ENCODE data around the gene KLHL26.

The KLHL26 gene

DNA sequence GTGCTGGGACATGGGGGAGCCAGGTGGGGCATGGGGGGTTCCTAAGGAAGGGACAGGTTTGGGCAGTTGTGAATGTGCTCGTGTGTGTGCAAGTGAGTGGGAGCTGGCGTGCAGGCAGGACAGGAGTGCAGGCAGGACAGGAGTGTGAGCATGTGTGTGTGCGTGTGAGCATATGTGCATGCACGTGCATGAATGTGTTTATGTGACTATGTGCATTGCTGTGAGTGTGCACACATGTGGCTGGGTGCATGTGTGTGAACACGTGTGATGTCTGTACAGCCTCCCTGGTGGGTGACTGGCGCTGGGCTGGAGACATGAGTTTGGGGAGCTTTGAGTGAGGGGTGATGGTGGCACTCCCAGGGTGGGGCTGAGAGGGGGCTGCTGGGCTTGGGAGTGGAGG lies 80.0 kb downstream of the KLHL26 start:
- H3K4me3 ChIP-seq (ENCODE audit: control insufficient read depth, low read depth, low read length) = no peak overlapping the region
- TF ChIP-seq, protein P1, sequence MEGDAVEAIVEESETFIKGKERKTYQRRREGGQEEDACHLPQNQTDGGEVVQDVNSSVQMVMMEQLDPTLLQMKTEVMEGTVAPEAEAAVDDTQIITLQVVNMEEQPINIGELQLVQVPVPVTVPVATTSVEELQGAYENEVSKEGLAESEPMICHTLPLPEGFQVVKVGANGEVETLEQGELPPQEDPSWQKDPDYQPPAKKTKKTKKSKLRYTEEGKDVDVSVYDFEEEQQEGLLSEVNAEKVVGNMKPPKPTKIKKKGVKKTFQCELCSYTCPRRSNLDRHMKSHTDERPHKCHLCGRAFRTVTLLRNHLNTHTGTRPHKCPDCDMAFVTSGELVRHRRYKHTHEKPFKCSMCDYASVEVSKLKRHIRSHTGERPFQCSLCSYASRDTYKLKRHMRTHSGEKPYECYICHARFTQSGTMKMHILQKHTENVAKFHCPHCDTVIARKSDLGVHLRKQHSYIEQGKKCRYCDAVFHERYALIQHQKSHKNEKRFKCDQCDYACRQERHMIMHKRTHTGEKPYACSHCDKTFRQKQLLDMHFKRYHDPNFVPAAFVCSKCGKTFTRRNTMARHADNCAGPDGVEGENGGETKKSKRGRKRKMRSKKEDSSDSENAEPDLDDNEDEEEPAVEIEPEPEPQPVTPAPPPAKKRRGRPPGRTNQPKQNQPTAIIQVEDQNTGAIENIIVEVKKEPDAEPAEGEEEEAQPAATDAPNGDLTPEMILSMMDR (IDR thresholded peaks at IDR 0.05; ENCODE audit: control insufficient read depth, insufficient read depth, low read depth, low read length, missing control alignments) = no peak
- no peak for DNase-seq (ENCODE audit: low read depth)

DNA sequence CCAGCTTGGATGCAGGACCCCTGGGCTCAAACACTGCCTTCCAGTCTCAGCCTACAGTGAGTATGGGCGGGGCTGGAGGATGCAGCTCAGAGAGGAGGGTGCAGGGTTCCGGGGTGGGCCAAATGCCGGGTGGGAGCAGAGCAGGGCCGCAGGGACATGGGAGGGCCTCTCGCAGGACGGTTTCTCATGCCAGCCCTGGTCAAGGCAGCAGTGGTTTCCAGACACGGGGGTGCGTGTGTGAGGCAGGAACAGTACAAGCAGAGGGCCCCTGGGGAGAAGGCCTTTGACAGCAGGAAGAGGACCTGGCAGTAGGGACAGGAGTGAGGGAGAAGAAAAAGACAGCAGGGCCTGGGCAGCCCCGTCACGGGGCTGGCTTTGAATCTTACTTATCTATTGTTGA lies 80.8 kb downstream of the KLHL26 start:
- TF ChIP-seq, protein P1 (IDR thresholded peaks at IDR 0.05; ENCODE audit: control insufficient read depth, insufficient read depth, low read depth, low read length, missing control alignments) = no peak
- H3K4me3 ChIP-seq (ENCODE audit: control insufficient read depth, low read depth, low read length) = no peak overlapping the region
- DNase-seq (ENCODE audit: low read depth) = no peak

DNA sequence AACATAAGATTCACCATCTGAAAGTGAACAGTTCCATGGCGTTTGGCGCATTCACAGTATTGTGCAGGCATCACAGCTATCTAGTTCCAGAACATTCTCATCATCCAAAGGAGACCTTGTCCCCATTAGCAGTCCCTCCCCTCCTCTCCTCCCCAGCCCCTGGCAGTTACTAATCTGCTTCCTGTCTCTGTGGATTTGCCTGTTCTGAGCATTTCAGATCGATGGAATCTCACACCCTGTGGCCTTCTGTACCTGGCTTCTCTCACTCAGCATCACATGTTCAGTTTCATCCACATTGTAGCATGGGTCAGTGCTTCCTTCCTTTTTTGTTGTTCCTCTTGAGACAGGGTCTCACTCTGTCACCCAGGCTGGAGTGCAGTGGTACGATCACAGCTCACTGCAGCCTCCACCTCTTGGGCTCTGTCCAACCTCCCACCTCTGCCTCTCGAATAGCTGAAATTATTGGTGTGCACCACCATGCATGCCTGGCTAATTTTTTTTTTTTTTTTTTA lies 81.2 kb downstream of the KLHL26 start:
- DNase-seq (ENCODE audit: low read depth) = no peak
- TF ChIP-seq, protein P1 (IDR thresholded peaks at IDR 0.05; ENCODE audit: control insufficient read depth, insufficient read depth, low read depth, low read length, missing control alignments) = no peak
- no peak overlapping the region for H3K4me3 ChIP-seq (ENCODE audit: control insufficient read depth, low read depth, low read length)

DNA sequence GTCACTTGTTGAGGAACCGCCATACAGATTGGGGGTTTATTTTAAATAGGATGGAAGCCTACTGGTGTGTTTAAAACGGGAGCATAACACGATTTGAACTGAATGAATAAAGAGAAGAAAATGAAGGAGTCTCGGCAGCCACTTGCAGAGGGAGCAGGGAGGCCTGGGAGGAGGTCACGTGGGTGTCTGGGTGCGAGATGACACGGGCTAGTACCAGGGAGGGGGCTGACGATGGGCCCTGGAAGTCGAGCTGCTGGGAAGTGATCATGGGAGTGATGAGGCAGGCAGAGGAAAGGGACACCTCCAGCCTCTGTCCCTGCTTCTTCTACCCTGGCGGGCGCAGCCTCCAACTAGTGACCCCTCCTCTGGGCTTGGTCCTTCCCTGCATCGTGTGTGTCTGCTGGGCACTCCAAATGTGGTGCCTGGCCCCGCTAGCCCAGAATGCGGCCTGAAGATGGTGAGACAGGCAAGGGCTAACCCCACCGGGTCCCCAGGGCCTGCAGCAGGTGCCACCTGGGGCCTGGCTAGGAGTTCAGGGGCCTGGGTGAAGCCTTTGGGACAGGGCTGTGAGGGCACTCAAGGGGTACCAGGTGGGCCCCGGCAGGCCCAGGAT lies 82.1 kb downstream of the KLHL26 start:
- DNase-seq (ENCODE audit: low read depth) = no peak
- TF ChIP-seq, protein P1 (IDR thresholded peaks at IDR 0.05; ENCODE audit: control insufficient read depth, insufficient read depth, low read depth, low read length, missing control alignments) = no peak
- no peak overlapping the region for H3K4me3 ChIP-seq (ENCODE audit: control insufficient read depth, low read depth, low read length)

DNA sequence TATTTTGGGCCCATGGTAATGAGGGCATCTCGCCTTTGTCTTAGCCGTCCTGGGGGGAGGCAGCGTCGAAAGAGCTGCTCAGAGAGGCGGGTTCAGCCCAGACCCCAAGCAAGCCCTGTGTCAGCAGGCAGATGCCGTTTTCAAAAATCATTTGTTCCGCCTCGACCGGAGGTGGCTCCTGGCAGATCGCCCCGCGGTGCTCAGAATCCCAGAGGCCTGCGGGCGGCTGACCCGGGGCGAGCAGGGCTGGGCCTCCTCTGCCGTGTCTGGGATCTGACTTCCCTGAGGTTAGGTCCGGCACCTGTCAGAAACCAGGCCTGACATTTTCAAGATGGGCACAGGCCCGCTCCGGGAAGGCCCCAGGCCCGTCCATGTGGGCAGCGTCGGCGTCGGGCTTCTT lies 82.7 kb downstream of the KLHL26 start:
- no peak overlapping the region for H3K4me3 ChIP-seq (ENCODE audit: control insufficient read depth, low read depth, low read length)
- no peak for DNase-seq (ENCODE audit: low read depth)
- TF ChIP-seq, protein P1 (IDR thresholded peaks at IDR 0.05; ENCODE audit: control insufficient read depth, insufficient read depth, low read depth, low read length, missing control alignments) = no peak
